GM19397 (cell line): ENCODE results near the gene SAMD5.
"Not testable (repeated sequence)": the region's sequence is repeated elsewhere in the genome, so short reads cannot be mapped to it uniquely, and the experiment has no call there.

Experiments
- ATAC-seq: cut with Tn5 transposase; IDR thresholded peaks from one replicate; pipeline ENCODE4 v1.9.1; 2021; ENCODE audit warnings: mild to moderate bottlenecking, moderate library complexity; ENCODE audit not compliant: unreplicated experiment

Gene SAMD5

DNA sequence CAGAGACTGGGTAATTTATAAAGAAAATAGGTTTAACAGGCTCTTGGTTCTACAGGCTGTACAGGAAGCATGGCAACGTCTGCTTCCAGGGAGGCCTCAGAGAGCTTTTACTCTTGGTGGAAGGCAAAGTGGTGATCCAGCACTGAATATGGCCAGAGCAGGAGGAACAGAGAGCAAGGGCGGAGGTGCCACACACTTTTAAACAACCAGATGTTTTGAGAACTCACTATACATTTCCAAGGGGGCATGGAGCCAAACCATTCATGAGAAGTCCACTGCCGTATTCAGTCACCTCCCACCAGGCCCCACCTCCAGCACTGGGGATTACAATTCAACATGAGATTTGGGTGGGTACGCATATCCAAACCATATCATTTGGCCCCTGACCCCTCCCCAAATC is 18.7 kb downstream of the SAMD5 start:
- no peak for ATAC-seq

- ATAC-seq: no peak
These were observed 20.1 kb downstream of the SAMD5 start for GRCh38 chr6:147528511-147529145.

- peak; percentile 77 for ATAC-seq
These were observed 21.9 kb downstream of the SAMD5 start for GRCh38 chr6:147530132-147531060.

GRCh38 chr6:147531321-147531720 is 22.8 kb downstream of the SAMD5 start:
- no peak for ATAC-seq

DNA sequence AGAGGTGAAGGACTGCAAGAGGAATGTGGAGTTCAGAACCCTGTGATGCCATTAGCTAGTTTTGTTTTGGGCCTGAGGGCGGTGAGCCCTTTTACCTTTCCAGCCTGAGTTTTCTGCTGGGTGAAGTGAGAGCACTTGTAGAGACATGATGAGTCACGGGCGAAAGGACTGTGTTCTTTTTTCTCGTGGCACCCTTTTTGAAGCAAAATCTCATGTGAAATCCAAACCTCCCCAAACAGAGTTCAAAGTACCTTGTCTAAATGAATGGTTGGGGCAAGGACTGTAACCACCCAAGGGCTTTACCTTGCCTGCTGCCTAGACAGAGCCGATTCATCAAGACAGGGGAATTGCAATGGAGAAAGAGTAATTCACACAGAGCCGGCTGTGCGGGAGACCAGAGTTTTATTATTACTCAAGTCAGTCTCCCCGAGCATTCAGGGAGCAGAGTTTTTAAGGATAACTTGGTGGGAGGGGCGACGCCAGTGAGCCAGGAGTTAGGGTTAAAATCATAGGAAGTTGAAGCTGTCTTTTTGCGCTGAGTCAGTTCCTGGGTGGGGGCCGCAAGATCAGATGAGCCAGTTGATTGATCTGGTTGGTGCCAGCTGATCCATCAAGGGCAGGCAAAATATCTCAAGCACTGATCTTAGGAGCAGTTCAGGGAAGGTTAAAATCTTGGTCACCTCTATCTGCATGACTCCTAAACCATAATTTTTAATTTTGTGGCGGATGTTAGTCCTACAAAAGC is 25.8 kb downstream of the SAMD5 start:
- ATAC-seq: no peak

DNA sequence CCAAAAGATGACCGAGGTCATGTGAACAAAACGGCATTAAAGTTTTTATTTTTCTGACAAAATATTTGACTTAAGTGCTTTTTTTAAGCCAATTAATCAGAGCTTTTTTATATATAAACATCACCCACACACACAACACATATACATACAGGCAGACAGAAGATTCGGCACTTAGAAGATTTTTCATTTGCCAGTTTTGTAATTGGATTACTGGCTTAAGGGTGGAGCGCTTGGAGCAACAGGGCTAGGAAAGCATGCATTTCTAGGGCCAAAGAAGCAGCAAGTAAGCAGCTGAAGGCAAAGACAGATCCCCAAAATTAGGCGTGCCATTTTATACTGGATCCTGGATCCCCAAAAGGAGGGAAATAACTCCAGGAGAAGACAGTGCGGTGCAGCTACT is 30.3 kb downstream of the SAMD5 start:
- ATAC-seq: no peak

GRCh38 chr6:147540075-147540474 is 31.6 kb downstream of the SAMD5 start:
- no peak for ATAC-seq

DNA sequence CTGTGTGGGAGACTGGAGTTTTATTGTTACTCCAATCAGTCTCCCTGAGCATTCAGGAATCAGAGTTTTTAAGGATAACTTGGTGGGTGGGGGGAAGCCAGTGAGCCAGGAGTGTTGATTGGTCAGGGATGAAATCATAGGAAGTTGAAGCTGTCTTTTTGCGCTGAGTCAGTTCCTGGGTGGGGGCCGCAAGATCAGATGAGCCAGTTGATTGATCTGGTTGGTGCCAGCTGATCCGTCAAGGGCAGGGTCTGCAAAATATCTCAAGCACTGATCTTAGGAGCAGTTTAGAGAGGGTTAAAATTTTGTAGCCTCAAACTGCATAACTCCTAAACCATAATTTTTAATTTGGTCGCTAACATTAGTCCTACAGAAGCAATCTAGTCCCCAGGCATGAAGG is 33.9 kb downstream of the SAMD5 start:
- ATAC-seq: not testable (repeated sequence)

- ATAC-seq: no peak
These were observed 35.9 kb downstream of the SAMD5 start for GRCh38 chr6:147544420-147544819.

- ATAC-seq: no peak
These were observed 38.2 kb downstream of the SAMD5 start for GRCh38 chr6:147546501-147547368.

GRCh38 chr6:147547369-147547902 is 38.9 kb downstream of the SAMD5 start:
- no peak for ATAC-seq

DNA sequence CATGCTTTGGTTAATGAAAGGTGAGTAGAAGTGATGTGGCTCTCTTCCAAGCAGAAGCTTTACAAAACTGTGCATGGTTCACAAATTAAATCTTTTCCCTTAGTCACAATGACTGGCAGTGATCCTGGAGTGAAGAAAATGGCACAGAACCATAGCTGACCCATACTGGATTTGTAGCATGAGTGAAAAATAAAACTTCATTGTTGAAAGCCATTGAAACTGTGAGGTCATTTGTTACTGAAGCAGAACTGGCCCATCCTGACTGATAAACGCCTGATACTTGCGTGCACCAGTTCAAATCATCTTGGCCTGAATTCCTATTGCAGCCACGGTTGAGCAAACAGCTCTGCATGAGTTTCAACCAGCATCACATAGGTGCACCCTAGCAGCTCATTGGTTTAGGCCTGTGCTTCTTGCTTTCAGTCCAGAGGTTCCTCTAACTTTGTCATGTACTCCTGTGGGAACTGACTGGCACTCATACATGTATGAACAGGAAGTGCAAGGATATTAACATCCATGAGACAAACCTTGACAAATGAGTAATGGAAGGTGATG is 40.5 kb downstream of the SAMD5 start:
- ATAC-seq: no peak

- ATAC-seq: no peak
These were observed 41.0 kb downstream of the SAMD5 start for GRCh38 chr6:147549531-147549930.

DNA sequence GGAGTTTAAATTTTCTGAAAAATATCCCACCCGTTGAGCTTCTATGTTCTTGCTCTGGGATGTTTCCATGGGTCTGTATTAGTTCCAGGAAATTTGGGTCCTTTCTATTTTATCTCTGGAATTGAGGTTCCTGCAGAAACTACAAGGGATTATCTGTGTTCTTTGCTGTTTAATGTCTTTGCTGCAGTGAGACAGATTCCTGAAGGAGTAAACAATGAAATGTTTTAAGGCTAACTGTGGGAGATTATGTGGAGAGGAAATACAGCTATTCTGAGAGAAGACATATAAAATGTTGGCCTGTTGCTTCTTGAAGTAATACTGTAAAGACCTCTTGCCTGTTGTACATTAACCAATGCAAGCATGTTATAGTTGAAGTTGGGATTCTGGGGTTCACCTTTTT is 43.5 kb downstream of the SAMD5 start:
- no peak for ATAC-seq

DNA sequence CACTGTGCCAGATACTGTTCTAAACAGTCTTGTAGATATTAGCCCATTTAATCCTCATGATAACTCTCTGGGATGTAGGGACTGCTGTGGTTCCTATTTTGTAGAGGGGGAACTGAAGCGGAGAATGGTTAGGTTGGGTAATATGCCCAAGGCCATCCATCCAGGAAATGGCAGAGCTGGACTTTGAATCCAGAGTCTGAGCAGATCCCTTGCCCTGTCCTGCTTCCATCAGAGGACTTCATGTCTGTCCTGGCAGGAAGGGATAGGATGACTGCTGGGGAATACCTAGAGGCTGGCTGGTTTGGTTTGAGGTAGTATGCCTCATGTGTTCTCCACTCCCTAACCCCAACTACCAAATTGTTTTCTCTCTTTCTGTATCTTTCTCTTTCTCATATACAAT is 44.6 kb downstream of the SAMD5 start:
- ATAC-seq: no peak

DNA sequence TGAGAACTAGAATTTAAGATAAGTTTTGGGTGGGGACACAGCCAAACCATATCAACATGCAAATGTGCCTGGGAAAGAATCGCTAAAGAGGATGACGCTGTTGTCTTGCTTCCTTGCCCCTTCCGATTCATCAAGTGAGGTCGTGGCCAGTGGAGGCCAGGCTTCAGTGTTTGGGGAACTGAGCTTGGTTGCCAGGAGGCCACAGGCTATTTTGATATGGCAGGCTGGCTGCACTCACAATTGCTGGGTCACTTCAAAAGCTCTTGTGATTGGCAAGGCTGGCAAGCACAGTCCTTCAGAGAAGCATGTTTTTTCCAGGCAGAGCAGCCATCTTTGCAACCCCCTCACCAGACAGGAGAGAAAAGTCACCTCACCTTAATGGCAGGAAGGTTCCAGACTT is 45.8 kb downstream of the SAMD5 start:
- no peak for ATAC-seq

GRCh38 chr6:147559006-147559405 is 50.5 kb downstream of the SAMD5 start:
- ATAC-seq: no peak

- ATAC-seq: peak; percentile 58
These were observed 52.2 kb downstream of the SAMD5 start for GRCh38 chr6:147560670-147561069.

DNA sequence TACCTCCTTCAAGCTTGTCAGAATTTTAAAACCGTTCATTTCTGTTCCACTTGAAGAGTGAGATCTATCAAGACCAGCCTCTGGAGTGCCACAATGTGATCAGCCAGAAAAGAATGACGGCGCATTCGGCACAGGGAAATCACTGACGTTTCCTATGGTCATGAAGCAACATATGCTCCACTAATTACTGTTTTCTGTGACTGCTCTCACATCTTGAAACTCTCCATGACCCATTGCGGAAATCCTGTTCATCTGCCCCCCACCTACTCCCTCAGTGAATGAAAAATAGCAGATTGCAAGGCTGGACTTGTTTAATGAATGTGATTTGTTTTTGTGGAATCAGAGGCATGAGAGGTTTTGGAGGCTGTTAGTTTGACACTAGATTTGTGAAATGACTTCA is 53.2 kb downstream of the SAMD5 start:
- ATAC-seq: no peak

DNA sequence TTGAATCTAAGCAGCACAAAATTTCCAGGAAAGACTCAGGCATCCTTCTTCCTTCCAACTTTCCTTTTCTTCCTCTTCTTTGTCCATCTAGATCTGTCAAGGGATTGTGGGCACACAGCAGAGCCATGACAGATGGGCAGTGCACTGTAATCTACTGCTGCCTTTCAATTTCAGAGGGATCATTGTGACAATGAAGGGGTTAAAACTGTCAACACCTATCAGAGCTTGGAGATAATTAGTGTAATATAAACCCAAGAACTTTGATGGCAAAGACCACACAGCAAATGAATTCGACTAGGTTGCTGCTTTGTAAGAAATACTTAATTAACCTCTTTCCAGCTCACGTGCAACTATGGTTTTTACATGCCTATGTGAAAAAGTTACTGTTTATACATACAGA is 55.0 kb downstream of the SAMD5 start:
- ATAC-seq: no peak
